ENCODE data around the gene PDZRN4.
"Not testable (repeated sequence)": the region's sequence is repeated elsewhere in the genome, so short reads cannot be mapped to it uniquely, and the experiment has no call there.

PDZRN4 gene

GRCh38 chr12:41277100-41277945 is 89.2 kb downstream of the PDZRN4 start:
- H3K27me3 ChIP-seq (ENCODE audit: control insufficient read depth, insufficient read depth, low read length, poor library complexity, severe bottlenecking), result no peaks in the 10 kb centered on the region
- H3K4me3 ChIP-seq (ENCODE audit: insufficient read depth, low read depth, low read length), result no peak overlapping the region
- no peaks in the 10 kb centered on the region for H3K36me3 ChIP-seq (ENCODE audit: control insufficient read depth, insufficient read depth, low read length)
- H3K27ac ChIP-seq (ENCODE audit: insufficient read depth, low read depth, low read length, poor library complexity, severe bottlenecking), result no peak overlapping the region
- peaks cover 5% of the 10 kb centered on the region for H3K4me1 ChIP-seq (ENCODE audit: control insufficient read depth, insufficient read depth, low read length)
- no peaks in the 10 kb centered on the region for H3K9me3 ChIP-seq (ENCODE audit: control insufficient read depth, low read length)
- WGBS, 2 experiments, result 74 to 77% methylated on average over 15 of the region's 15 CpGs

- Histone ChIP-seq H3K4me1 (ENCODE audit: control insufficient read depth, insufficient read depth, low read length) (peaks cover 5% of the 10 kb centered on the region), H3K4me3 (ENCODE audit: insufficient read depth, low read depth, low read length) (no peak overlapping the region), H3K27me3 (ENCODE audit: control insufficient read depth, insufficient read depth, low read length, poor library complexity, severe bottlenecking) (no peaks in the 10 kb centered on the region), H3K36me3 (ENCODE audit: control insufficient read depth, insufficient read depth, low read length) (no peaks in the 10 kb centered on the region), H3K9me3 (ENCODE audit: control insufficient read depth, low read length) (no peaks in the 10 kb centered on the region), H3K27ac (ENCODE audit: insufficient read depth, low read depth, low read length, poor library complexity, severe bottlenecking) (no peak overlapping the region)
- WGBS, 2 experiments, result 93 to 95% methylated on average over 2 to 3 of the region's 3 CpGs
Observed at GRCh38 chr12:41277946-41278267, 89.8 kb downstream of the PDZRN4 start.

GRCh38 chr12:41280341-41281095 is 92.4 kb downstream of the PDZRN4 start:
- not testable (repeated sequence) for H3K9me3 ChIP-seq (ENCODE audit: control insufficient read depth, low read length); H3K27me3 ChIP-seq (ENCODE audit: control insufficient read depth, insufficient read depth, low read length, poor library complexity, severe bottlenecking); H3K4me1 ChIP-seq (ENCODE audit: control insufficient read depth, insufficient read depth, low read length); H3K36me3 ChIP-seq (ENCODE audit: control insufficient read depth, insufficient read depth, low read length); H3K27ac ChIP-seq (ENCODE audit: insufficient read depth, low read depth, low read length, poor library complexity, severe bottlenecking); H3K4me3 ChIP-seq (ENCODE audit: insufficient read depth, low read depth, low read length)
- WGBS, 2 experiments, result 93% methylated on average over 14 of the region's 14 CpGs

GRCh38 chr12:41285470-41285869 is 97.3 kb downstream of the PDZRN4 start:
- H3K4me1 ChIP-seq (ENCODE audit: control insufficient read depth, insufficient read depth, low read length); H3K27me3 ChIP-seq (ENCODE audit: control insufficient read depth, insufficient read depth, low read length, poor library complexity, severe bottlenecking): not testable (repeated sequence)
- 92 to 100% methylated on average over 2 of the region's 2 CpGs for WGBS, 2 experiments

GRCh38 chr12:41286426-41286825 is 98.3 kb downstream of the PDZRN4 start:
- Histone ChIP-seq H3K27ac (ENCODE audit: insufficient read depth, low read depth, low read length, poor library complexity, severe bottlenecking) (no peak overlapping the region), H3K4me3 (ENCODE audit: insufficient read depth, low read depth, low read length) (no peak overlapping the region), H3K27me3 (ENCODE audit: control insufficient read depth, insufficient read depth, low read length, poor library complexity, severe bottlenecking) (no peaks in the 10 kb centered on the region), H3K9me3 (ENCODE audit: control insufficient read depth, low read length) (no peaks in the 10 kb centered on the region), H3K36me3 (ENCODE audit: control insufficient read depth, insufficient read depth, low read length) (no peaks in the 10 kb centered on the region), H3K4me1 (ENCODE audit: control insufficient read depth, insufficient read depth, low read length) (no peaks in the 10 kb centered on the region)
- 95% methylated on average over 1 of the region's 1 CpG for WGBS, 2 experiments

More at GRCh38 chr12:41285470-41285869, 97.3 kb downstream of the PDZRN4 start:
- H3K9me3 ChIP-seq (ENCODE audit: control insufficient read depth, low read length); H3K27ac ChIP-seq (ENCODE audit: insufficient read depth, low read depth, low read length, poor library complexity, severe bottlenecking); H3K36me3 ChIP-seq (ENCODE audit: control insufficient read depth, insufficient read depth, low read length); H3K4me3 ChIP-seq (ENCODE audit: insufficient read depth, low read depth, low read length): not testable (repeated sequence)

- 80% methylated on average over 1 of the region's 2 CpGs; no CpG with 5 or more reads in 1 of the 2 experiments for WGBS, 2 experiments
- no peak overlapping the region for H3K27ac ChIP-seq (ENCODE audit: insufficient read depth, low read depth, low read length, poor library complexity, severe bottlenecking)
- no peaks in the 10 kb centered on the region for H3K36me3 ChIP-seq (ENCODE audit: control insufficient read depth, insufficient read depth, low read length)
- H3K27me3 ChIP-seq (ENCODE audit: control insufficient read depth, insufficient read depth, low read length, poor library complexity, severe bottlenecking), result no peaks in the 10 kb centered on the region
- no peaks in the 10 kb centered on the region for H3K9me3 ChIP-seq (ENCODE audit: control insufficient read depth, low read length)
- no peaks in the 10 kb centered on the region for H3K4me1 ChIP-seq (ENCODE audit: control insufficient read depth, insufficient read depth, low read length)
- H3K4me3 ChIP-seq (ENCODE audit: insufficient read depth, low read depth, low read length), result no peak overlapping the region
Observed at GRCh38 chr12:41287500-41288141, 99.5 kb downstream of the PDZRN4 start.

GRCh38 chr12:41288142-41288811 is 100.2 kb downstream of the PDZRN4 start:
- Histone ChIP-seq H3K4me1 (ENCODE audit: control insufficient read depth, insufficient read depth, low read length) (no peaks in the 10 kb centered on the region), H3K9me3 (ENCODE audit: control insufficient read depth, low read length) (no peaks in the 10 kb centered on the region), H3K27me3 (ENCODE audit: control insufficient read depth, insufficient read depth, low read length, poor library complexity, severe bottlenecking) (no peaks in the 10 kb centered on the region), H3K36me3 (ENCODE audit: control insufficient read depth, insufficient read depth, low read length) (no peaks in the 10 kb centered on the region), H3K27ac (ENCODE audit: insufficient read depth, low read depth, low read length, poor library complexity, severe bottlenecking) (no peak overlapping the region), H3K4me3 (ENCODE audit: insufficient read depth, low read depth, low read length) (no peak overlapping the region)
- WGBS, 2 experiments, result 91 to 95% methylated on average over 9 to 10 of the region's 10 CpGs

- no peaks in the 10 kb centered on the region for H3K36me3 ChIP-seq (ENCODE audit: control insufficient read depth, insufficient read depth, low read length)
- 93 to 95% methylated on average over 2 to 3 of the region's 3 CpGs for WGBS, 2 experiments
- H3K9me3 ChIP-seq (ENCODE audit: control insufficient read depth, low read length), result no peaks in the 10 kb centered on the region
- no peaks in the 10 kb centered on the region for H3K27me3 ChIP-seq (ENCODE audit: control insufficient read depth, insufficient read depth, low read length, poor library complexity, severe bottlenecking)
- no peaks in the 10 kb centered on the region for H3K4me1 ChIP-seq (ENCODE audit: control insufficient read depth, insufficient read depth, low read length)
- H3K27ac ChIP-seq (ENCODE audit: insufficient read depth, low read depth, low read length, poor library complexity, severe bottlenecking), result no peak overlapping the region
- no peak overlapping the region for H3K4me3 ChIP-seq (ENCODE audit: insufficient read depth, low read depth, low read length)
Observed at GRCh38 chr12:41289501-41289900, 101.4 kb downstream of the PDZRN4 start.

GRCh38 chr12:41293011-41293410 is 104.9 kb downstream of the PDZRN4 start:
- H3K36me3 ChIP-seq (ENCODE audit: control insufficient read depth, insufficient read depth, low read length), result no peaks in the 10 kb centered on the region
- WGBS, 2 experiments, result 96 to 97% methylated on average over 6 of the region's 6 CpGs
- H3K4me3 ChIP-seq (ENCODE audit: insufficient read depth, low read depth, low read length), result no peak overlapping the region
- H3K27me3 ChIP-seq (ENCODE audit: control insufficient read depth, insufficient read depth, low read length, poor library complexity, severe bottlenecking), result no peaks in the 10 kb centered on the region
- H3K4me1 ChIP-seq (ENCODE audit: control insufficient read depth, insufficient read depth, low read length), result no peaks in the 10 kb centered on the region
- no peak overlapping the region for H3K27ac ChIP-seq (ENCODE audit: insufficient read depth, low read depth, low read length, poor library complexity, severe bottlenecking)
- H3K9me3 ChIP-seq (ENCODE audit: control insufficient read depth, low read length), result no peaks in the 10 kb centered on the region

GRCh38 chr12:41293461-41293860 is 105.3 kb downstream of the PDZRN4 start:
- no peaks in the 10 kb centered on the region for H3K27me3 ChIP-seq (ENCODE audit: control insufficient read depth, insufficient read depth, low read length, poor library complexity, severe bottlenecking)
- H3K4me3 ChIP-seq (ENCODE audit: insufficient read depth, low read depth, low read length), result no peak overlapping the region
- H3K9me3 ChIP-seq (ENCODE audit: control insufficient read depth, low read length), result no peaks in the 10 kb centered on the region
- 86 to 91% methylated on average over 1 of the region's 1 CpG for WGBS, 2 experiments
- H3K27ac ChIP-seq (ENCODE audit: insufficient read depth, low read depth, low read length, poor library complexity, severe bottlenecking), result no peak overlapping the region
- H3K36me3 ChIP-seq (ENCODE audit: control insufficient read depth, insufficient read depth, low read length), result no peaks in the 10 kb centered on the region
- H3K4me1 ChIP-seq (ENCODE audit: control insufficient read depth, insufficient read depth, low read length), result no peaks in the 10 kb centered on the region

Measured in ectodermal cell (in vitro differentiated cells).